Measurements from ENCODE around the gene EFR3B.
A peak's percentile ranks its signal among the peaks of the same experiment; 100 is the strongest.

The EFR3B gene

DNA sequence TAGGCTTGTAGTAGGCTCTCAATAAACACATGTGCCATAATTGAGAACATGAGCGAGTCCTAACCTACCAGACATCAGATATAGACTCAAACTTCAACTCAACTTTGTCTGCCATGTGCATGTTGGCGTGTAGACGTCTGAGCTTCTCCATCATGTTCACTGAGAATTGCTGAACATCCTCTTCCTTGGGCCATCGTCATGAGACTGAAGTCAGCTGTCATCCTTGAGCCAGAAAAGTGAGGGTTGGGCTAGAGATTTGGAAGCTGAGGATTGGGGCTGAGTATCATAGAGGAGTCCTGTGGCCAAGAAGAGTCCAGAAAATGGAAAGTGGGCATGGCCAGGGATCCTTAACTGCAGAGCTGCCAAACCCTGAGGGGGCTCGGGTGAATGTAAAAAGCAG is 7.8 kb upstream of the EFR3B start:
- no peak overlapping the region for H3K4me3 ChIP-seq (ENCODE audit: control insufficient read depth in 1 of 7, extremely low read depth in 1 of 7, insufficient read depth in 4 of 7, low read depth in 2 of 7, low read length in 6 of 7)
- H3K27me3 ChIP-seq (replicated peaks in 2 of 5; ENCODE audit: control insufficient read depth in 4 of 5, insufficient read depth in 5 of 5, low read length in 4 of 5): no peaks in the 10 kb centered on the region
- peaks cover 0 to 11% (median 8%) of the 10 kb centered on the region in 4 experiments for H3K4me1 ChIP-seq (ENCODE audit: control extremely low read depth in 1 of 4, control insufficient read depth in 4 of 4, insufficient read depth in 4 of 4, low read length in 3 of 4)
- no peak for DNase-seq
- no peak overlapping the region for H3K27ac ChIP-seq (ENCODE audit: insufficient read depth in 1 of 2, low read depth in 1 of 2, low read length in 2 of 2, poor library complexity in 1 of 2, severe bottlenecking in 2 of 2)
- 97% methylated on average over 5 of the region's 5 CpGs for WGBS (ENCODE audit: insufficient coverage)
- ChIA-PET POLR2A (no interaction called here), CTCF (interaction anchor here (1.2 kb wide), 1 partner anchor 50 kb away, joined by 3 read pairs; no protein-coding TSS in a partner anchor)
- peaks cover 0 to 3% (median 0%) of the 10 kb centered on the region in 5 experiments for H3K9me3 ChIP-seq (ENCODE audit: control extremely low read depth in 1 of 5, control insufficient read depth in 4 of 5, insufficient read depth in 2 of 5, low read depth in 1 of 5, low read length in 4 of 5)
- H3K36me3 ChIP-seq (ENCODE audit: control insufficient read depth in 4 of 4, insufficient read depth in 4 of 4, low read length in 3 of 4): no peaks in the 10 kb centered on the region

- Histone ChIP-seq H3K36me3 (ENCODE audit: control insufficient read depth in 4 of 4, insufficient read depth in 4 of 4, low read length in 3 of 4) (no peaks in the 10 kb centered on the region), H3K27me3 (replicated peaks in 2 of 5; ENCODE audit: control insufficient read depth in 4 of 5, insufficient read depth in 5 of 5, low read length in 4 of 5) (peaks cover 0 to 2% (median 0%) of the 10 kb centered on the region in 5 experiments), H3K4me1 (ENCODE audit: control extremely low read depth in 1 of 4, control insufficient read depth in 4 of 4, insufficient read depth in 4 of 4, low read length in 3 of 4) (peaks cover 0 to 11% (median 5%) of the 10 kb centered on the region in 4 experiments), H3K27ac (ENCODE audit: insufficient read depth in 1 of 2, low read depth in 1 of 2, low read length in 2 of 2, poor library complexity in 1 of 2, severe bottlenecking in 2 of 2) (no peak overlapping the region), H3K9me3 (ENCODE audit: control extremely low read depth in 1 of 5, control insufficient read depth in 4 of 5, insufficient read depth in 2 of 5, low read depth in 1 of 5, low read length in 4 of 5) (peaks cover 0 to 3% (median 0%) of the 10 kb centered on the region in 5 experiments), H3K4me3 (ENCODE audit: control insufficient read depth in 1 of 7, extremely low read depth in 1 of 7, insufficient read depth in 4 of 7, low read depth in 2 of 7, low read length in 6 of 7) (no peak overlapping the region)
- ChIA-PET CTCF (interaction anchor here (0.8 to 1.2 kb wide), 2 partner anchors 94 to 131 kb away, joined by 3 read pairs; no protein-coding TSS in a partner anchor), POLR2A (interaction anchor here (0.7 kb wide), 1 partner anchor 111 kb away, joined by 3 read pairs; no protein-coding TSS in a partner anchor)
- no peak for DNase-seq
- 76% methylated on average over 11 of the region's 12 CpGs for WGBS (ENCODE audit: insufficient coverage)
These were observed 6.2 kb upstream of the EFR3B start for GRCh38 chr2:25035537-25036220.

DNA sequence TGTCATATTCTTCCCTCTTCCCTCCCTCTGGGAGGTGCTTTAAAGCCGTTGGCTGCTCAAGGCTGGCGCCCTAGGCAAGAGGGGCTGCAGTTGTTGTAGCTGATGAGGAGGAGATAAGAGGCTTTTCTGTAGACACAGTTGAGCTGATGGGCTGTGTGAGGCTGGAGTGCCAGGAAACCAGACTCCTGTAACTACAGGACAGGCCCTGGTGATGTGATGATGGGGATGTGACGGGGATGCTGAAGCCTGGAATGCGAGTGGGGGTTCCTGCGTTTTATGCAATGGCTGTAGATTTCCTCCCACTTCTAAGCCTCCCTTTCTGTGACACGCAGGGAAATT is 5.7 kb upstream of the EFR3B start:
- ChIA-PET CTCF (interaction anchor here (0.8 to 1.2 kb wide), 2 partner anchors 93 to 130 kb away, joined by 3 read pairs; no protein-coding TSS in a partner anchor), POLR2A (interaction anchor here (0.7 kb wide), 1 partner anchor 110 kb away, joined by 3 read pairs; no protein-coding TSS in a partner anchor)
- Histone ChIP-seq H3K4me1 (ENCODE audit: control extremely low read depth in 1 of 4, control insufficient read depth in 4 of 4, insufficient read depth in 4 of 4, low read length in 3 of 4) (peaks cover 0 to 8% (median 2%) of the 10 kb centered on the region in 4 experiments), H3K4me3 (ENCODE audit: control insufficient read depth in 1 of 7, extremely low read depth in 1 of 7, insufficient read depth in 4 of 7, low read depth in 2 of 7, low read length in 6 of 7) (no peak overlapping the region), H3K27ac (ENCODE audit: insufficient read depth in 1 of 2, low read depth in 1 of 2, low read length in 2 of 2, poor library complexity in 1 of 2, severe bottlenecking in 2 of 2) (no peak overlapping the region), H3K9me3 (ENCODE audit: control extremely low read depth in 1 of 5, control insufficient read depth in 4 of 5, insufficient read depth in 2 of 5, low read depth in 1 of 5, low read length in 4 of 5) (peaks cover 0 to 3% (median 0%) of the 10 kb centered on the region in 5 experiments), H3K27me3 (replicated peaks in 2 of 5; ENCODE audit: control insufficient read depth in 4 of 5, insufficient read depth in 5 of 5, low read length in 4 of 5) (peaks cover 0 to 3% (median 0%) of the 10 kb centered on the region in 5 experiments), H3K36me3 (ENCODE audit: control insufficient read depth in 4 of 4, insufficient read depth in 4 of 4, low read length in 3 of 4) (no peaks in the 10 kb centered on the region)
- 100% methylated on average over 3 of the region's 6 CpGs for WGBS (ENCODE audit: insufficient coverage)
- no peak for DNase-seq

DNA sequence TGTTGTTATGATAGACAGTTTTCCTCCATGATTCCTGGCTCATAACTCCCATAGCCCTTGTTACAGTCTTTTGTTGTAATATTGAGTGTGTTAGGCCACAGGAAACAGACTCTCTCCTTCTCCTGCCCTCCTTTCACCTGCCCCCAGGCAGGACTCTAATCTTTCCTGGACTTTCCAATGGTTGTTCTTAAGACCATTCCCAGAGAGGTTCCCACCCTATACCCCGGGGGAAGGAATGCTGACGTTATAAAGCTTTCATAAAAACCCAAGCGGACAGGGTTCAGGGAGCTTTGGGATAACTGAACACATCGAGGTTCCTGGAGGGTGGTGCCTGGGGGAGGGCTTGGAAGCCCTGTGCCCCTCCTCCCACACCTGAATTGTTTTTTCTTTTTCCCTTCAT is 2.8 kb upstream of the EFR3B start:
- Histone ChIP-seq H3K27ac (ENCODE audit: insufficient read depth in 1 of 2, low read depth in 1 of 2, low read length in 2 of 2, poor library complexity in 1 of 2, severe bottlenecking in 2 of 2) (no peak overlapping the region), H3K9me3 (ENCODE audit: control extremely low read depth in 1 of 5, control insufficient read depth in 4 of 5, insufficient read depth in 2 of 5, low read depth in 1 of 5, low read length in 4 of 5) (peaks cover 0 to 2% (median 0%) of the 10 kb centered on the region in 5 experiments), H3K27me3 (replicated peaks in 2 of 5; ENCODE audit: control insufficient read depth in 4 of 5, insufficient read depth in 5 of 5, low read length in 4 of 5) (peaks cover 0 to 22% (median 15%) of the 10 kb centered on the region in 5 experiments), H3K4me3 (ENCODE audit: control insufficient read depth in 1 of 7, extremely low read depth in 1 of 7, insufficient read depth in 4 of 7, low read depth in 2 of 7, low read length in 6 of 7) (no peak overlapping the region), H3K36me3 (ENCODE audit: control insufficient read depth in 4 of 4, insufficient read depth in 4 of 4, low read length in 3 of 4) (no peaks in the 10 kb centered on the region), H3K4me1 (ENCODE audit: control extremely low read depth in 1 of 4, control insufficient read depth in 4 of 4, insufficient read depth in 4 of 4, low read length in 3 of 4) (peaks cover 0 to 23% (median 23%) of the 10 kb centered on the region in 4 experiments)
- ChIA-PET CTCF (interaction anchor here (1.1 kb wide), 1 partner anchor 8 kb away, joined by 3 read pairs; no protein-coding TSS in a partner anchor), POLR2A (no interaction called here)
- 80% methylated on average over 2 of the region's 4 CpGs for WGBS (ENCODE audit: insufficient coverage)
- DNase-seq: no peak

DNA sequence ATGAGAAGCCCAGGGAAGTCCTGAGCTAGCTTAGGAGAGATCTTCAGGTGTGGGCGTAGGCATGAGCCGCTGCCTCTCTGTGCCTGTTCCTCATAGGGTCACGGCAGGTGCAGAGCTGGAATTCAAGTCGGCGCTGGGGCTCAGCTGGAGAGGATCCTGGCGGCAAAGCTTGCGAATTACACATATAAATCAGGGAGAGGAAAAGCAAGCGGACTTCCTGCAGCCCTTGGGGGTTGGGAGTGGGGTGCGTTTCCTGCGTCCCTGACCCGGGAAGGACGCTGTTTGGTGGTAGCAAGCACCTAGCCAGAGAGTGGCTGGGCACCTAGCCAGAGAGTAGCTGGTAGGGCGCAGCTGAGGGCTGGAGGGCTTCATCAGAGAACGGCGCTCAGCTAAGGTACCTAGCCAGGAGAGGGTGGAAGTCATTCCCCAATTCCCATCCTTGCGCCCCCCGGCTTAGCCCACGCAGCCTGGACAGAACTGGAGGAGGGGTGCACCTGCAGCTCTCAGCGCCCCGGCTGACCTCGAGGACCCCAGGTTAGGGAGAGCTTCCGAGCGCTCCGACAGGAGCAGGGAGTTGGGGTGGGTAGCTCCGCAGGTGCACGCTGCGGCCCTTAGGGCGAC is 459 bp upstream of the EFR3B start:
- H3K9me3 ChIP-seq (ENCODE audit: control extremely low read depth in 1 of 5, control insufficient read depth in 4 of 5, insufficient read depth in 2 of 5, low read depth in 1 of 5, low read length in 4 of 5): no peaks in the 10 kb centered on the region
- H3K4me3 ChIP-seq (ENCODE audit: control insufficient read depth in 1 of 7, extremely low read depth in 1 of 7, insufficient read depth in 4 of 7, low read depth in 2 of 7, low read length in 6 of 7): peak overlapping the region; percentile 8 to 77 (median 66)
- peaks cover 0 to 30% (median 30%) of the 10 kb centered on the region in 4 experiments for H3K4me1 ChIP-seq (ENCODE audit: control extremely low read depth in 1 of 4, control insufficient read depth in 4 of 4, insufficient read depth in 4 of 4, low read length in 3 of 4)
- 3% methylated on average over 21 of the region's 28 CpGs for WGBS (ENCODE audit: insufficient coverage)
- POLR2A ChIA-PET: interaction anchor here (0.6 to 0.9 kb wide), 3 partner anchors 9 to 254 kb away, joined by 3 to 11 read pairs (median 3); no protein-coding TSS in a partner anchor
- DNase-seq: peak; percentile 61 to 77 (median 66)
- peaks cover 0 to 33% (median 23%) of the 10 kb centered on the region in 5 experiments for H3K27me3 ChIP-seq (replicated peaks in 2 of 5; ENCODE audit: control insufficient read depth in 4 of 5, insufficient read depth in 5 of 5, low read length in 4 of 5)
- no peaks in the 10 kb centered on the region for H3K36me3 ChIP-seq (ENCODE audit: control insufficient read depth in 4 of 4, insufficient read depth in 4 of 4, low read length in 3 of 4)
- CTCF ChIA-PET: interaction anchor here (0.9 to 1.4 kb wide), 4 partner anchors 9 to 65 kb away, joined by 3 to 6 read pairs (median 4); no protein-coding TSS in a partner anchor
- H3K27ac ChIP-seq (ENCODE audit: insufficient read depth in 1 of 2, low read depth in 1 of 2, low read length in 2 of 2, poor library complexity in 1 of 2, severe bottlenecking in 2 of 2): no peak overlapping the region

GRCh38 chr2:25042321-25043240 is 705 bp downstream of the EFR3B start:
- H3K9me3 ChIP-seq (ENCODE audit: control extremely low read depth in 1 of 5, control insufficient read depth in 4 of 5, insufficient read depth in 2 of 5, low read depth in 1 of 5, low read length in 4 of 5): no peaks in the 10 kb centered on the region
- peaks cover 0 to 30% (median 30%) of the 10 kb centered on the region in 4 experiments for H3K4me1 ChIP-seq (ENCODE audit: control extremely low read depth in 1 of 4, control insufficient read depth in 4 of 4, insufficient read depth in 4 of 4, low read length in 3 of 4)
- CTCF ChIA-PET: interaction anchor here (1.1 to 1.4 kb wide), 3 partner anchors 11 to 66 kb away, joined by 3 to 6 read pairs (median 5); no protein-coding TSS in a partner anchor
- peak overlapping the region; percentile 46 to 78 (median 66) for H3K4me3 ChIP-seq (ENCODE audit: control insufficient read depth in 1 of 7, extremely low read depth in 1 of 7, insufficient read depth in 4 of 7, low read depth in 2 of 7, low read length in 6 of 7)
- peaks cover 0 to 33% (median 23%) of the 10 kb centered on the region in 5 experiments for H3K27me3 ChIP-seq (replicated peaks in 2 of 5; ENCODE audit: control insufficient read depth in 4 of 5, insufficient read depth in 5 of 5, low read length in 4 of 5)
- H3K27ac ChIP-seq (ENCODE audit: insufficient read depth in 1 of 2, low read depth in 1 of 2, low read length in 2 of 2, poor library complexity in 1 of 2, severe bottlenecking in 2 of 2): no peak overlapping the region
- POLR2A ChIA-PET: no interaction called here
- no peak for DNase-seq
- under 1% methylated on average over 68 of the region's 76 CpGs for WGBS (ENCODE audit: insufficient coverage)
- no peaks in the 10 kb centered on the region for H3K36me3 ChIP-seq (ENCODE audit: control insufficient read depth in 4 of 4, insufficient read depth in 4 of 4, low read length in 3 of 4)
